ENCODE data around the gene DEPP1. TPM values are rescaled to one million over a fixed set of nuclear protein-coding genes. Genes with fewer than 3 reads are reported as not detected.

The DEPP1 gene
- total and polyA plus RNA-seq, 4 donors, result 10.7 to 79.3 (median 33.5) TPM

DNA sequence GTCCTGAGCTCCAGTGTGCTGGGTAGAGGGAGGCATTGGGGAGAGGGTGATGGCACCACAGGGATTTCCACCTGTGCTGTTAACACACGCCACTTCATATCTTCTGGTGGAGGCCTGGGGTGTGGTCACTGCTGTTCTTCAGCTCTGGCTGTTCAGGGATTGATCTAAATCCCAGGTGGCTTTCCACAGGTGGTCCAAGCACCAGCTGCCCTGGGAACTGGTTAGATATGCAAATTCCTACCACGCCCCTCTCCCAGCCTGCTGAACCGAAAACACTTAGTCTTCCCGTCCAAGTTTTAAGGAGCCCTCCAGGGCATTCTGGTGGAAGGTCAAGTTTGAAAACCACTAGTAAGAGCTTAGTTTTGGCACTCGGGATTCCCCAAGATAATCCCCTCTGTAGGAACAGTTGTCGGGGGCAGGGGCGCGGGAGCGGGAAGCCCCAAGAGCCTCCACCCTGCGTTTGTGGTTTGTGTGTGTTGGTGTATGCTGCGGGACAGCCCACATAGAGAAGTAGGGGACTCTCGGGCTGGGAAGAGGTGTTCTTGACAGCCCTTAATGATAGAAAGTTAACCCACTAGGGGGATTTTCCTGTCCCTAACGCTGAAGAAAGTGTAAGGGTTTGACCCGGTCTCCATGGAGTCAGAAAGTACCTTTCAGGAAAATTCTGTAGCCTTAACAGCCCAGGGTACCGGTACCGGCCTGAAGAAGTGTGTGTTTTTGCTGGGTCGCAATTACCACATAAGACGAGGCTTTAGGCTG lies 5.1 kb downstream of the DEPP1 start (continued):
- TF ChIP-seq, protein P1, sequence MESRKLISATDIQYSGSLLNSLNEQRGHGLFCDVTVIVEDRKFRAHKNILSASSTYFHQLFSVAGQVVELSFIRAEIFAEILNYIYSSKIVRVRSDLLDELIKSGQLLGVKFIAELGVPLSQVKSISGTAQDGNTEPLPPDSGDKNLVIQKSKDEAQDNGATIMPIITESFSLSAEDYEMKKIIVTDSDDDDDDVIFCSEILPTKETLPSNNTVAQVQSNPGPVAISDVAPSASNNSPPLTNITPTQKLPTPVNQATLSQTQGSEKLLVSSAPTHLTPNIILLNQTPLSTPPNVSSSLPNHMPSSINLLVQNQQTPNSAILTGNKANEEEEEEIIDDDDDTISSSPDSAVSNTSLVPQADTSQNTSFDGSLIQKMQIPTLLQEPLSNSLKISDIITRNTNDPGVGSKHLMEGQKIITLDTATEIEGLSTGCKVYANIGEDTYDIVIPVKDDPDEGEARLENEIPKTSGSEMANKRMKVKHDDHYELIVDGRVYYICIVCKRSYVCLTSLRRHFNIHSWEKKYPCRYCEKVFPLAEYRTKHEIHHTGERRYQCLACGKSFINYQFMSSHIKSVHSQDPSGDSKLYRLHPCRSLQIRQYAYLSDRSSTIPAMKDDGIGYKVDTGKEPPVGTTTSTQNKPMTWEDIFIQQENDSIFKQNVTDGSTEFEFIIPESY (IDR thresholded peaks at IDR 0.05), result no peak
- TF ChIP-seq, protein P2, sequence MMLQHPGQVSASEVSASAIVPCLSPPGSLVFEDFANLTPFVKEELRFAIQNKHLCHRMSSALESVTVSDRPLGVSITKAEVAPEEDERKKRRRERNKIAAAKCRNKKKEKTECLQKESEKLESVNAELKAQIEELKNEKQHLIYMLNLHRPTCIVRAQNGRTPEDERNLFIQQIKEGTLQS (IDR thresholded peaks at IDR 0.05), result no peak
- TF ChIP-seq HNF4A (conservative IDR thresholded peaks at IDR 0.05), result no peak

DNA sequence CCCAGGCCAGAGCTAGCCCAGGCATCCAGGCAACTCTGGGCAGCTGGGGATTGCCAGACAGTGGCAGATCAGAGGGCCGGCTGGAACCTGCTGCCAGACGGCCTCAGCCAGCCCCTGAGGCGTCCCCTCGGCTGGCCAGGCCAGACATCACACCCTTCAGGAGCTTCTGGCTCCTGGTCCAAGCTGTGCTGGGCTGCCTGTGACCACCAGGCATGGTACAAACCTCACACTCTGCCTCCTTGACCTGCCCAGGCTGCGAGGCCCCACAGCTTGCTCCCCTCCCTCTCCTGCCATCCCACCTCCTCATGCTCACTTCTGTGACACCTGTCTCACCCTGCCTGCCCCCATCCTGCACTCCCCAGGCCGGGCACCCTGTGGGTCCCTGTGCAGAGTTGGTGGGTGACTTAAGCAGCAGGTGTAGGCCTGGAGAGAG lies 5.7 kb downstream of the DEPP1 start:
- no peaks in the 10 kb centered on the region for H3K27me3 ChIP-seq (ENCODE audit: control insufficient read depth in 4 of 4, insufficient read depth in 4 of 4, low read length in 3 of 4)
- 89% methylated on average over 6 of the region's 6 CpGs for WGBS
- no peak for DNase-seq (ENCODE audit: low spot score)
- H3K4me3 ChIP-seq (ENCODE audit: low read depth in 1 of 3, low read length in 3 of 3), result no peak overlapping the region
- H3K4me1 ChIP-seq (ENCODE audit: control insufficient read depth in 4 of 4, insufficient read depth in 4 of 4, low read length in 3 of 4), result peaks cover 4 to 36% (median 23%) of the 10 kb centered on the region in 4 donors
- H3K9ac ChIP-seq (ENCODE audit: low read depth in 1 of 2, low read length in 2 of 2), result no peak overlapping the region
- peaks cover 0 to 5% (median under 1%) of the 10 kb centered on the region in 4 donors for H3K36me3 ChIP-seq (ENCODE audit: control insufficient read depth in 4 of 4, insufficient read depth in 3 of 4, low read depth in 1 of 4, low read length in 3 of 4)
- no peak overlapping the region for H3K27ac ChIP-seq (ENCODE audit: low read depth in 1 of 2, low read length in 2 of 2)
- TF ChIP-seq FOXA1 (IDR thresholded peaks at IDR 0.05) (no peak), RAD21 (IDR thresholded peaks at IDR 0.05) (no peak), HNF4A (conservative IDR thresholded peaks at IDR 0.05) (no peak), NR2F2 (IDR thresholded peaks at IDR 0.05) (no peak), HNF4G (IDR thresholded peaks at IDR 0.05) (no peak), TAF1 (conservative IDR thresholded peaks at IDR 0.05) (no peak)
- TF ChIP-seq, protein P1 (IDR thresholded peaks at IDR 0.05), result no peak
- TF ChIP-seq, protein P3, sequence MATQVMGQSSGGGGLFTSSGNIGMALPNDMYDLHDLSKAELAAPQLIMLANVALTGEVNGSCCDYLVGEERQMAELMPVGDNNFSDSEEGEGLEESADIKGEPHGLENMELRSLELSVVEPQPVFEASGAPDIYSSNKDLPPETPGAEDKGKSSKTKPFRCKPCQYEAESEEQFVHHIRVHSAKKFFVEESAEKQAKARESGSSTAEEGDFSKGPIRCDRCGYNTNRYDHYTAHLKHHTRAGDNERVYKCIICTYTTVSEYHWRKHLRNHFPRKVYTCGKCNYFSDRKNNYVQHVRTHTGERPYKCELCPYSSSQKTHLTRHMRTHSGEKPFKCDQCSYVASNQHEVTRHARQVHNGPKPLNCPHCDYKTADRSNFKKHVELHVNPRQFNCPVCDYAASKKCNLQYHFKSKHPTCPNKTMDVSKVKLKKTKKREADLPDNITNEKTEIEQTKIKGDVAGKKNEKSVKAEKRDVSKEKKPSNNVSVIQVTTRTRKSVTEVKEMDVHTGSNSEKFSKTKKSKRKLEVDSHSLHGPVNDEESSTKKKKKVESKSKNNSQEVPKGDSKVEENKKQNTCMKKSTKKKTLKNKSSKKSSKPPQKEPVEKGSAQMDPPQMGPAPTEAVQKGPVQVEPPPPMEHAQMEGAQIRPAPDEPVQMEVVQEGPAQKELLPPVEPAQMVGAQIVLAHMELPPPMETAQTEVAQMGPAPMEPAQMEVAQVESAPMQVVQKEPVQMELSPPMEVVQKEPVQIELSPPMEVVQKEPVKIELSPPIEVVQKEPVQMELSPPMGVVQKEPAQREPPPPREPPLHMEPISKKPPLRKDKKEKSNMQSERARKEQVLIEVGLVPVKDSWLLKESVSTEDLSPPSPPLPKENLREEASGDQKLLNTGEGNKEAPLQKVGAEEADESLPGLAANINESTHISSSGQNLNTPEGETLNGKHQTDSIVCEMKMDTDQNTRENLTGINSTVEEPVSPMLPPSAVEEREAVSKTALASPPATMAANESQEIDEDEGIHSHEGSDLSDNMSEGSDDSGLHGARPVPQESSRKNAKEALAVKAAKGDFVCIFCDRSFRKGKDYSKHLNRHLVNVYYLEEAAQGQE (IDR thresholded peaks at IDR 0.05), result no peak
- TF ChIP-seq, protein P4, sequence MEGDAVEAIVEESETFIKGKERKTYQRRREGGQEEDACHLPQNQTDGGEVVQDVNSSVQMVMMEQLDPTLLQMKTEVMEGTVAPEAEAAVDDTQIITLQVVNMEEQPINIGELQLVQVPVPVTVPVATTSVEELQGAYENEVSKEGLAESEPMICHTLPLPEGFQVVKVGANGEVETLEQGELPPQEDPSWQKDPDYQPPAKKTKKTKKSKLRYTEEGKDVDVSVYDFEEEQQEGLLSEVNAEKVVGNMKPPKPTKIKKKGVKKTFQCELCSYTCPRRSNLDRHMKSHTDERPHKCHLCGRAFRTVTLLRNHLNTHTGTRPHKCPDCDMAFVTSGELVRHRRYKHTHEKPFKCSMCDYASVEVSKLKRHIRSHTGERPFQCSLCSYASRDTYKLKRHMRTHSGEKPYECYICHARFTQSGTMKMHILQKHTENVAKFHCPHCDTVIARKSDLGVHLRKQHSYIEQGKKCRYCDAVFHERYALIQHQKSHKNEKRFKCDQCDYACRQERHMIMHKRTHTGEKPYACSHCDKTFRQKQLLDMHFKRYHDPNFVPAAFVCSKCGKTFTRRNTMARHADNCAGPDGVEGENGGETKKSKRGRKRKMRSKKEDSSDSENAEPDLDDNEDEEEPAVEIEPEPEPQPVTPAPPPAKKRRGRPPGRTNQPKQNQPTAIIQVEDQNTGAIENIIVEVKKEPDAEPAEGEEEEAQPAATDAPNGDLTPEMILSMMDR (IDR thresholded peaks at IDR 0.05; ENCODE audit: low read depth, low read length, missing input control), result no peak
- TF ChIP-seq, protein P5, sequence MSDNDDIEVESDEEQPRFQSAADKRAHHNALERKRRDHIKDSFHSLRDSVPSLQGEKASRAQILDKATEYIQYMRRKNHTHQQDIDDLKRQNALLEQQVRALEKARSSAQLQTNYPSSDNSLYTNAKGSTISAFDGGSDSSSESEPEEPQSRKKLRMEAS (IDR thresholded peaks at IDR 0.05), result no peak
- H3K9me3 ChIP-seq (ENCODE audit: control insufficient read depth in 4 of 4, low read length in 3 of 4), result no peaks in the 10 kb centered on the region
